Measurements from ENCODE around the gene SLIT1. TPM values are rescaled to one million over a fixed set of nuclear protein-coding genes. Genes with fewer than 3 reads are reported as not detected.

SLIT1 gene
- total RNA-seq, 1 donor from 2014 or later, result 0.49 TPM

GRCh38 chr10:97006364-97006763 lies 179.4 kb downstream of the SLIT1 start:
- no peak for DNase-seq (ENCODE audit: extremely low spot score in 2 of 2)
- H3K36me3 ChIP-seq, result no peaks in the 10 kb centered on the region
- H3K27me3 ChIP-seq, result no peaks in the 10 kb centered on the region
- H3K4me1 ChIP-seq, result no peaks in the 10 kb centered on the region
- H3K9me3 ChIP-seq, result no peaks in the 10 kb centered on the region
- TF ChIP-seq POLR2A (IDR thresholded peaks at IDR 0.05) (no peak), POLR2AphosphoS5 (IDR thresholded peaks at IDR 0.05; ENCODE audit: insufficient read depth in 1 of 2, low read depth in 1 of 2) (no peak), CTCF (IDR thresholded peaks at IDR 0.05) (no peak)
- no peak overlapping the region for H3K27ac ChIP-seq
- no peak overlapping the region for H3K4me3 ChIP-seq
- intact Hi-C loops (cut with DNase I), result no loop called here

GRCh38 chr10:97005349-97005748 lies 180.4 kb downstream of the SLIT1 start:
- Histone ChIP-seq H3K36me3 (no peaks in the 10 kb centered on the region), H3K27ac (no peak overlapping the region), H3K9me3 (no peaks in the 10 kb centered on the region), H3K4me1 (no peaks in the 10 kb centered on the region), H3K4me3 (no peak overlapping the region), H3K27me3 (no peaks in the 10 kb centered on the region)
- TF ChIP-seq CTCF (IDR thresholded peaks at IDR 0.05) (no peak), POLR2A (IDR thresholded peaks at IDR 0.05) (no peak)
- no peak for DNase-seq (ENCODE audit: extremely low spot score in 2 of 2)
- intact Hi-C loops (cut with DNase I), result no loop called here

- H3K36me3 ChIP-seq, result no peaks in the 10 kb centered on the region
- TF ChIP-seq POLR2A (IDR thresholded peaks at IDR 0.05) (no peak), CTCF (IDR thresholded peaks at IDR 0.05) (no peak), POLR2AphosphoS5 (IDR thresholded peaks at IDR 0.05; ENCODE audit: insufficient read depth in 1 of 2, low read depth in 1 of 2) (no peak)
- H3K9me3 ChIP-seq, result no peaks in the 10 kb centered on the region
- intact Hi-C loops (cut with DNase I), result no loop called here
- no peaks in the 10 kb centered on the region for H3K27me3 ChIP-seq
- H3K4me3 ChIP-seq, result no peak overlapping the region
- no peak overlapping the region for H3K27ac ChIP-seq
- peak in 1 of 2 donors; percentile 70 for DNase-seq (ENCODE audit: extremely low spot score in 2 of 2)
- no peaks in the 10 kb centered on the region for H3K4me1 ChIP-seq
Measured at GRCh38 chr10:97004591-97004990, 181.2 kb downstream of the SLIT1 start.

- TF ChIP-seq POLR2A (IDR thresholded peaks at IDR 0.05) (no peak), CTCF (IDR thresholded peaks at IDR 0.05) (no peak), POLR2AphosphoS5 (IDR thresholded peaks at IDR 0.05; ENCODE audit: insufficient read depth in 1 of 2, low read depth in 1 of 2) (no peak)
- peak in 1 of 2 donors; percentile 89 for DNase-seq (ENCODE audit: extremely low spot score in 2 of 2)
- no peak overlapping the region for H3K4me3 ChIP-seq
- H3K9me3 ChIP-seq, result no peaks in the 10 kb centered on the region
- H3K36me3 ChIP-seq, result no peaks in the 10 kb centered on the region
- no peaks in the 10 kb centered on the region for H3K4me1 ChIP-seq
- no peaks in the 10 kb centered on the region for H3K27me3 ChIP-seq
- H3K27ac ChIP-seq, result no peak overlapping the region
- intact Hi-C loops (cut with DNase I), result no loop called here
Measured at GRCh38 chr10:97003804-97004201, 182.0 kb downstream of the SLIT1 start.

- TF ChIP-seq CTCF (IDR thresholded peaks at IDR 0.05), result no peak
- TF ChIP-seq POLR2AphosphoS5 (IDR thresholded peaks at IDR 0.05; ENCODE audit: insufficient read depth in 1 of 2, low read depth in 1 of 2), result no peak
- TF ChIP-seq POLR2A (IDR thresholded peaks at IDR 0.05), result no peak
Measured at GRCh38 chr10:97003151-97003803, 182.5 kb downstream of the SLIT1 start.

More at GRCh38 chr10:97003151-97003803, 182.5 kb downstream of the SLIT1 start:
- Histone ChIP-seq H3K36me3 (no peaks in the 10 kb centered on the region), H3K27ac (no peak overlapping the region), H3K4me1 (no peaks in the 10 kb centered on the region), H3K9me3 (no peaks in the 10 kb centered on the region), H3K27me3 (no peaks in the 10 kb centered on the region), H3K4me3 (no peak overlapping the region)
- DNase-seq (ENCODE audit: extremely low spot score in 2 of 2), result peak; percentile 58 to 62
- intact Hi-C loops (cut with DNase I), result no loop called here
